NCI-H82 treated with DMSO at 0.1 percent for 48 hours (cell line): Measurements from ENCODE around the gene VPS37B.

ENCODE experiments used
- DNase-seq: peaks from one replicate; lab custom pipeline; 2025; ENCODE audit not compliant: unreplicated experiment; lab: John Stamatoyannopoulos, UW

VPS37B gene

DNA sequence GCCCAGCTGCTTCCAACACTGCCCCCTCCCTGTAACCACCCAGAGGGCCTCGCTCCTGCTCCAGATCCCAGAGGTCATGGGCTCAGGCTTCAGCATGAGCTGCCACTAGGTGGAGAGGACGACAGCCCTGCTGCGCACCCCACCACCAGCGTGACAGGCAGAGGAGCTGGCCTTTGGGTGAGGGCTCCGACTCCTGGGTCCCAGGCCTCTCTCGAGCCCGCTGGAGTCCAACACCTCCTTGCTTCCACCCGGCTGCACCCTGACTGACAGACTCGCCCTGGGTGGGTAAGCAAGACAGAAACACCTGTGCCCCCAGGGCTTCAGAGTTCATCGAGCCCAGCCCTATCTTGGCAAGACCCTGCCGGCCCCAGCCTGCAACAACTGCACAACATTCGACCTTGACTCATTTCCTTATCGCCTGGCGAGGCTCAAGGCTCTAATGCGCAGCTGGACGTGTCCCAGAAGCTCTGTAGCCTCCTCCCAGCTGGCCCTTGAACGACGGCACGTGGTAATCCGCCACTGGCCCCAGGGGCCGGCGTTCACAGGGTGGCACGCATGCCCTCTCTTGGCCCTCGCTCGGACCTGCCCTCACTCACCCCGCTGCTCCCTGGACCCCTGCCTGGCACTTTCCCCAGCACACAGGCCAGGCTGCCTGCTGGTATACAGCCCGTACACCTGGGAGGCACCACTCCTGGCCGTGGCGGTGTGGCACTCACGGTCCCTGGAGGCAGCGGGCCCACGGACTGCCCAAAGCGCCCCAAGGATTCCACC is 28.0 kb downstream of the VPS37B start:
- DNase-seq = no peak

DNA sequence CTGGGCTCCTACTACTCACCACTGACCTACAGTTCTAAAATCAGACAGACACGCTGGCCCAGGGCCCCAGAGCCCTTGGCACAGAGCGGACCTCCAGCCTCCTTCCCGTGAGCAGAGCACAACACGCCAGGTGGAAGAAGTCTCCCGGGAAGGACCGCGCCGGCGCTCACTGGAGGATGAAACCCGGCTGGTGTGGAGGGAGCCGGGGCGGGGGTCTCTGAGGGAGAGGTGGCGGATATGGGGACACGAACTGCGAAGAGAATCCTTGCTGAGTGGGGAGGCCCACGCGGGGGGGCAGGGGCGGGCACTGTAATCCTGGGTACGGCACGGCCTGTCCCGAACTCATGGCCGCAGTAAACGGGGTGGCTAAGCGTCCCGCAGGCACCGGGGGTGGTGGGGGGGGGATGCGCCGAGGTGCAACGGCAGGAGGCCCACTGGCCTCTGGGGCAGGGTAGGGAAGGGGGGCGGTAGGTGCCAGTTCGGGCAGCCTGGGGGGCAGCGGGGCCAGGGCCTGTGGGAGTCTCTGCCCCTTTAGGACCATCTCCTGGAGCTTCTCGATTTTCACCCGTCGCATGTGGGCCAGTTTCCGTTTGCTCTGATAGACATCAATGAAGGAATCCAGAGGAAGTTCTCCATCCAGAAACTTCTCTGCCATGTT is 28.8 kb downstream of the VPS37B start:
- DNase-seq = no peak

DNA sequence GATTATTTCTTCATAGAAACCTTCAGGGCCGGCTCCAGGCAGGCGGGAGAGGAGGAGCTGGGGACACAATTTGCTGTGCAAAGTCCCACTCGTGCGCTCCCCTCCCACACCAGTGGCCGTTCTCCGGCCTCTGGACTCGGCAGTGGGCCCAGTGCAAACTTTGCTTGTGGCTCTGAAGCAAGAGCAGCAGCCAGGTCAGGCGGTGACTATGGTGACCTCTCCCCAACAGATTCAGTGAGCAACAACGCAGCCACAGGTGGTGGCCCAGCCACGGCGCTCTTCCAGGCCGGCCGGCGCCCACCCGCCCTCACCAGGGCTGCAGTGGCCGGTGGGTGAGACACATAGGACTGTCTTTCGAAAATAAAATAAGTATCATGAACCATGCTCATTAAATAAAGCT is 29.5 kb downstream of the VPS37B start:
- no peak for DNase-seq

DNA sequence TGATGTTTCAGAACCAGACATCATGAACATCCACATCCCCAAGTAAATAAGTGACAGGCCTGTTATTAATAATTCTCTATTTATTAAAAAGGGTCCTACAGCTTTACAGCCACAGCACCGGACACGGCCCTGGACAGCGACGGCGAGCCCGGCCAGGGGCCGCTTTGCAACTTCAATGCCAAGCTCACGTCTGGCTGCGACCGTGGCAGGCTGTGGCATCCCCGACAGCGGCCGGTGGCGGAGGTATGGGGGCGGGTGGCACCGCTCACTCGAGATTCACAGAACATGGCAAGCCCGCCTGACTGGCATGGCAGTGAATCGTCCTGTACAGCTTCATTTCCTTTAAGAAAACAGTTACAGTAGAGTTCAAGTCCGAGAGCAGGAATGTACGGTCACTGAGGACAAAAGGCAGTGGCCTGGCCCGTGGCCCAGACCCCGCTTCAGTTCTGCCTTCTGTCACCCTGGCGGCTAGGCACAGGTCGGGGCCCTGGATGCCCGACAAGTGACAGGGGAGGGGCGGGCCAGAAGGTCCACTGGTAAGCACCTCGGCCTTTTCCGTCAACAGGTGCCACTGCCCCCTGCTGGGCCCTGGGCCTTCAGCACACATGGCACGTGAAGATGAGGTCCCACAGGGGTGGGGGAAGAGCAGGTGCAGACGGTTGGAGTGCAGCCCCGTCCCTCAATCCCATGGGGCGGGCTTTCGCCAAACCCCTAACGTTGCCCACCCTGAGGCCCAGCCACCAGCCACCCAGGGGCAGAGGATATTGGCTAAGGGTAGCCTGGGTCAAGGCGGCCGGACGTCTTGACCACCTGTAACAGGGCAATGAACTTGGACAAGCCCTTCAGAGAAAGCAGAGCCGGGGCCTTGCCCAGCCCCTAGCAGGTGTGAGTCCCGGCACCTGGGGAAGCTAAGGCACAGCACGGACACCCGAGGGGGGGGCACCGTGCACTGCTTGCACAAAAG is 30.4 kb downstream of the VPS37B start:
- no peak for DNase-seq

DNA sequence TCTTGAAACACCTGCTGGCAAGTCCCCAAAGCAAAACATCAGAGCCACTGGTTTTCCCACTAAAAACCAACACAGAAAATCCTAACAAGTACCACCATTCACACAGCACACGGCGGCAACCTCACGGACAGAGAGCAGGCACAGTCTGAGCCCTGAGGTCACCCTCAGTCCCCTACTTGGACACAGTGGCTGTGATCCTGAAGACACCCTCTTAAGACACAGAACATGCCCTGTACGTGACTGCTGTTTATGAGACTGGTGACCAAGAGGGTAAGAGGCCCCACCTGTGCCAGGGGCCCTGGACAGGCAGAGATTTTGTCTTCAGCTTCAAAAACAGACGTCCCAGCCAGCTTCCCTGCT is 31.1 kb downstream of the VPS37B start:
- no peak for DNase-seq

DNA sequence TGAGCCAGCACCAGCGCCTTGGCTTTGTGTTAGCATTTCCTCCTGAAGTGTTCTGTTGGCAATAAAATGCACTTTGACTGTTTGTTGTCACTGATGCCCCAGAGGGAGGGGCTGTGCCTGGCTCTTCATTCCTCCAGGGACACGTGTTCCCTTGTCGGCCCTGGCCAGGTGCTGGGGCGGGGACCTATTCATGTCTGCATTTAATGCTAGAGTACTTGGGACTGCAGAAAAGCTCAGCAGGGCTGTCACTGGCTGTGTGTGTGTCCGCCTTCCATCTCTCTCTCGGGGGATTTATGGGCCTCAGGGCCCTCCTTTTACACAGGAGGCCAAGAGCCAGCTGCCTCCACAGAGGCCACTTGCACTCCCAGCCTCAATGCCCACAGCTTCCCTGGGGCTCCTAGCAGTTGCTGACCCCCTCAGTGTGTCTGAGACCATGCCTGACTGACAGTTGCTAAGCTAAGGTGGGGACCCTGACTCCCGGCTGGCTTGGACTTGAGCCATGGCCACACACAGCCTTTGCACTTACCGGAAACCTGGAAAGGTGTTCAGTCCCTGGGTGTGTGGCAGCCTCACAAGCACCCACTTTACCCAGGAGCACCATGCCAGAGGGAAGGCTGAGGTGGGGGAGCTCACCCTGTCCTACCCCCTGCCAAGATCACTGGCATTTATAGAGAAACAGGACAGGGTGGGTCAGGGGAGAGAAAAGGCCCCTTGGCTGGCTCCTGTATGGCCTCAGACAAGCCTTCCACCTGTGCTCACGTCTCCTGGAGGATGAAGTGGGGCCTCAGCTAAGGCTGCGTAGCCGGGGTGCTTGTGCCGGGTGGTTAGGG is 32.8 kb downstream of the VPS37B start:
- DNase-seq = no peak

DNA sequence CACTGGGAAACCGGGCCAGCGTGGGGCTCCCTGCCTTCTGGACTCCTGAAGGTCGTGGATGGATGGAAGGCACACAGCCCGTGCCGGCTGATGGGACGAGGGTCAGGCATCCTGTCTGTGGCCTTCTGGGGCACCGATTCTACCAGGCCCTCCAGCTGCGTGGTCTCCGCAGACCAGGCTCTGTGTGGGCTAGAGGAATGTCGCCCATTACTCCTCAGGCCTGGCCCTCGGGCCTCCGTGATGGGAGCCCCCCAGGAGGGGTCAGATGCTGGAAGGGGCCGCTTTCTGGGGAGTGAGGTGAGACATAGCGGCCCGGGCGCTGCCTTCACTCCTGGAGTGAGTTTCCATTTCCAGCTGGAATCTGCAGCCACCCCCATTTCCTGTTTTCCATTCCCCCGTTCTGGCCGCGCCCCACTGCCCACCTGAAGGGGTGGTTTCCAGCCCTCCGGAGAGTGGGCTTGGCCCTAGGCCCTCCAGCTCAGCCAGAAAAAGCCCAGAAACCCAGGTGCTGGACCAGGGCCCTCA is 33.8 kb downstream of the VPS37B start:
- DNase-seq = no peak

DNA sequence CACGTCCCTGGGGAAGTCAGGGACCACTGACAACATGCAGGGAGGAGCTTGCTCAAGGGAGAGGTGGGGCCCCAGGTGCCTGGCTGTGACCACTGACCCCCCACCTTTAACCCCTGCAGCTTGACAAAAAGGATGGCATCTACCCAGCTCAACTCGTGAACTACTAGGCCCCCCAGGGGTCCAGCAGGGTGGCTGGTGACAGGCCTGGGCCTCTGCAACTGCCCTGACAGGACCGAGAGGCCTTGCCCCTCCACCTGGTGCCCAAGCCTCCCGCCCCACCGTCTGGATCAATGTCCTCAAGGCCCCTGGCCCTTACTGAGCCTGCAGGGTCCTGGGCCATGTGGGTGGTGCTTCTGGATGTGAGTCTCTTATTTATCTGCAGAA is 34.3 kb downstream of the VPS37B start:
- DNase-seq = no peak

DNA sequence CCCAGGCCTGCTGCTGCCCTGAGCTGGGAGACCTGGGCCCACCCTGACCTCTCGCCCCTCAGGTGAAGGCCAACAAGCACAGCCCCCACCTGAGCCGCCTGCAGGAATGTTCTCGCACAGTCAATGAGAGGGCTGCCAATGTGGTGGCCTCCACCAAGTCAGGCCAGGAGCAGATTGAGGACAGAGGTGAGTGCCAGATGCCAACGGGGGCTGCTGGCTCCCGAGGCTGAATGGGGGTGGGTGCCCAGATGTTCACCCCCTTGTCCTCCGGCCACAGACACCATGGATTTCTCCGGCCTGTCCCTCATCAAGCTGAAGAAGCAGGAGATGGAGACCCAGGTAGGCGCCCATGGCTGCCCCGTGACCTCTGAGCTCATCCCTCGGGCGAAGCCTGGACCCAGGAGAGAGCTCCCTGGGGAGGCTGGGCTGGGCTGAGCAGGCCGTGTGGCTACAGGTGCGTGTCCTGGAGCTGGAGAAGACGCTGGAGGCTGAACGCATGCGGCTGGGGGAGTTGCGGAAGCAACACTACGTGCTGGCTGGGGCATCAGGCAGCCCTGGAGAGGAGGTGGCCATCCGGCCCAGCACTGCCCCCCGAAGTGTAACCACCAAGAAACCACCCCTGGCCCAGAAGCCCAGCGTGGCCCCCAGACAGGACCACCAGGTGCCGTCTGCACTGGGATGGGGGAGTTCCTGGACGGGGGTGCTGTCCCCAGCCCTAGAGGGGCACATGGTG is 34.9 kb downstream of the VPS37B start:
- DNase-seq = no peak

DNA sequence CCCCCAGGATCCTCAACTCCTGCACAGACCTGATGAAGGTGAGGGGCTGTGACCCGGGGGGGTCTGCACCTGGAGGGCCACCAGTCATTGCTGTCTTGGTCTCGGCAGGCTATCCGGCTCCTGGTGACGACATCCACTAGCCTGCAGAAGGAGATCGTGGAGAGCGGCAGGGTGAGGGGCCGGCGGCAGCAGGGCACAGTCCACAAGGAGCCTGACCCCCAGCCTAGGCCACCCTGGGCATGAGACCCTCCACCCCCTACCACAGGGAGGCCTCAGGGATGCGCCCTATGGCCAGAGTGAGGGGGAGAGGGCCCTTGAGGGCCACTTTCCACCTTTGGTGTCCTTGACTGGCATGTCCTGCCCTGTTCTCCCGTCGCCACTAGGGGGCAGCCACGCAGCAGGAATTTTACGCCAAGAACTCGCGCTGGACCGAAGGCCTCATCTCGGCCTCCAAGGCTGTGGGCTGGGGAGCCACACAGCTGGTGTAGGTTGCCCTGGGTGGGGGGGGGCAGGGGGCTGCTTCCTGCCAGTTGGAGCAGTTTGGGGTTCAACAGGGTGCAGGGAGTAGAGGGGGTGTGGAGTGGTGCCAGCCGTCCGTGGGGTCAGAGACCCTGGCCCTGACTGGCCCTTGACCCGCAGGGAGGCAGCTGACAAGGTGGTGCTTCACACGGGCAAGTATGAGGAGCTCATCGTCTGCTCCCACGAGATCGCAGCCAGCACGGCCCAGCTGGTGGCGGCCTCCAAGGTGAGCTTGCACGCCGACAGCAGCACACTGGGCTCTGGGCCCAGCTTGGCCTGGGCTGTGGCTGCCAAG is 35.7 kb downstream of the VPS37B start:
- peak; percentile 28 for DNase-seq

DNA sequence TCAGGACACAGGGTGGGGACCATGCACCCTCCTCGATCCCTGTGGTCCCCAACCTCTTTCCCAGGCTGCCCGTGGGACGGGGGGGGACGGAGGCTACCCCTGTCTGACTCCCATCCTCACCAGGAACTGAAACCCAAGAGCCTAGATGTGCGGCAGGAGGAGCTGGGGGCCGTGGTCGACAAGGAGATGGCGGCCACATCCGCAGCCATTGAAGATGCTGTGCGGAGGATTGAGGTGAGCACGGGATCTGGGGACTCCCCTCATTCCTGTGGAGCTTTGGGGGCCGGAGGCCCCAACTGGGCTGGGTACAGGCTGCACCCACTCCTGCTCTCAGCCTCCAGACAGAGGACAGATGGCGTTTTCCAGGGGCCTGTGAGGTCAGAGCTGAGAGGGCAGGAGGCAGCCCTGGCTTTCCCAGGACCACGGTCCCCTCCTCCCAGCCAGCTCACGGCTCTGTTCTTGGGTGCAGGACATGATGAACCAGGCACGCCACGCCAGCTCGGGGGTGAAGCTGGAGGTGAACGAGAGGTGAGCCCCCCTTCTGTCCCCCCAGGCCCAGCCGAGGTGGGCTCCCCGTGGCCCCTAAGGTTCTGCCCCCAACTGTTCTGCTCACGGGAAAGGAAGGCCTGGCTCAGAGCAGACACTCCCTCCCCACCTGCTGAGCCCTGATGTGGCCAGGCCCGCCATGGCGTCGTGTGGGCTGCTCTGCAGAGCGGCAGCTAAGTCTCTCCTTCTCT is 36.5 kb downstream of the VPS37B start:
- DNase-seq = no peak

DNA sequence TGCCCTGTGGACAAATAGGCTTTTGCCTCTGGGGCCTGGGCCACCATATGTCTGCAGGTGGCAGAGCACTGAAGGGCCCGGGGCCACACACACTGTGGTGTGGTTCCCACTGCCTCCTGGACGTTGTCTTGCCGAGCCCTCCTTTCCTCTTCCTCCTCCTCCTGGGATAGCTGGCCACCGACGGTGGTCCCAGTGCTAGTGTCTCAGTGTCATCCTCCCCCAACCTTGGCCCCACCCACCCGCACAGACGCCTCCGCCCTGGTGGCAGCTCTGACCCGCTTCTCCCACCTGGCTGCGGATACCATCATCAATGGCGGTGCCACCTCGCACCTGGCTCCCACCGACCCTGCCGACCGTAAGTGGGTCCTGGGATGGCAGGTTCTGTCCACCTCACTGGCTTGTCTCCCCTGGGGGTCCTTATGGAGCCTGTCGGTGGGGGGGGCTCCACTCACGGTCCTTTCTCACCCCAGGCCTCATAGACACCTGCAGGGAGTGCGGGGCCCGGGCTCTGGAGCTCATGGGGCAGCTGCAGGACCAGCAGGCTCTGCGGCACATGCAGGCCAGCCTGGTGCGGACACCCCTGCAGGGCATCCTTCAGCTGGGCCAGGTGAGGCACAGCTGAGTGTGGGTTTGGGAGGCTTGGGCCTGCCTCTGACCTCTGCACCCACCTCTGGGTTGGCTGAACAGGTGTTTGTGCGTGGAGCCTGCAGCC is 37.2 kb downstream of the VPS37B start:
- DNase-seq = no peak

DNA sequence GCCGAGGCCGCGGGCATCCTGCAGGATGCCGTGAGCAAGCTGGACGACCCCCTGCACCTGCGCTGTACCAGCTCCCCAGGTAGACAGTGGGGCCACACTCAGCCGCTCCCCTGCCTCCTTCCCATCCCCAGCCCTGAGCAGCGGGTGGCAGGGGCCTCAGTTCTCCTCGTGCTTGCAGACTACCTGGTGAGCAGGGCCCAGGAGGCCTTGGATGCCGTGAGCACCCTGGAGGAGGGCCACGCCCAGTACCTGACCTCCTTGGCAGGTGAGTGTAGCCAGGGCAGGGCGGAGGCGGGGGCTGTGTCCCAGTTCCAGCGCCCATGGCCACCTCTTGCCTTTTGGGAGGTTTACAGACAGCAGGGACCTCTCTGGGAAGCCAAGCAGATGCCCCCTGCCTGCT is 37.8 kb downstream of the VPS37B start:
- no peak for DNase-seq

DNA sequence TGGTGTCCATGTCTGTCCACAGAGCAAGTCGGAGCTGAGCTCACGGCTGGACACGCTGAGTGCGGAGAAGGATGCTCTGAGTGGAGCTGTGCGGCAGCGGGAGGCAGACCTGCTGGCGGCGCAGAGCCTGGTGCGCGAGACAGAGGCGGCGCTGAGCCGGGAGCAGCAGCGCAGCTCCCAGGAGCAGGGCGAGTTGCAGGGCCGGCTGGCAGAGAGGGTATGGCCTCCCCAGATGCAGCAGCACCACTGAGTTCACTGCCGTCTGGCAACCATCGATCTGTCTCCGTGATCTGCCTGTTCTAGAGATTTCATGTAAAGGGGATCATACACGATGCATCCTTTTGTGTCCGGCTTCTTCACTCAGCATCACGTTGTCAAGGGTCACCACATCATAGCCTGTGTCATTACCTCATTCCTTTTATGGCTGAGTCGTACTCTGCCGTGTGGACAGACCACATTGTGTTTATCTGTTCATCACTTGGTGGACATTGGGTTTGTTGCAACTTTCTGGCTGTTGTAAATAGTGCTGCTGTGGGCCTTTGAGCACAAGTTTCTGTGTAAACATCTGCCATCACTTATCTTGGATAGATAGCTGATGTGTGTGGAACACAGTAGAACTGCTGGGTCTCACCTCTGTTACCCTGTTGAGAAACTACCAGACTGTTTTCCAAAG is 38.8 kb downstream of the VPS37B start:
- no peak for DNase-seq

DNA sequence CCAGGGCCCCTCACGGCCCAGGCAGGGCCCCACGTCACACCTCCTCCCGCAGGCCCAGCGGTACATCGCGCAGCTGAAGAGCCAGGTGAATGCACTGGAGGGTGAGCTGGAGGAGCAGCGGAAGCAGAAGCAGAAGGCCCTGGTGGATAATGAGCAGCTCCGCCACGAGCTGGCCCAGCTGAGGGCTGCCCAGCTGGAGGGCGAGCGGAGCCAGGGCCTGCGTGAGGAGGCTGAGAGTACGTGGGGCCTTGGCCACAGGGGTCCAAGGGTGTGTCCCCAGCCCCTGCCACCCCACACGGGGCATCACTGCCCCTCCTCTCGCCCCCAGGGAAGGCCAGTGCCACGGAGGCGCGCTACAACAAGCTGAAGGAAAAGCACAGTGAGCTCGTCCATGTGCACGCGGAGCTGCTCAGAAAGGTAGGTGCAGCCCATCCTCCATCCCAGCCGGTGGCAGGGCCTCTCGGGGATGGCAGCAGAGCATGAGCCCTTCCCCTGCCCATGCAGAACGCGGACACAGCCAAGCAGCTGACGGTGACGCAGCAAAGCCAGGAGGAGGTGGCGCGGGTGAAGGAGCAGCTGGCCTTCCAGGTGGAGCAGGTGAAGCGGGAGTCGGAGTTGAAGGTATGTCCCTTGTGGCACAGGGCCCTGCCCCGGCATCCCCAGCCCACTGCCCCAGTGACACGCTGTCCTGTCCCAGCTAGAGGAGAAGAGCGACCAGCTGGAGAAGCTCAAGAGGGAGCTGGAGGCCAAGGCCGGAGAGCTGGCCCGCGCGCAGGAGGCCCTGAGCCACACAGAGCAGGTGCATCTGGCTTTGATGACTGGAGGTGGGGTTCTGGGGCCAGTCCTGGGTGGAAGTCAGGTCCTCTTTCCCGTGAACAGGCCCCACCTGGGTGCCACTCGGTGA is 39.7 kb downstream of the VPS37B start:
- DNase-seq = no peak
